NCI-H2196 treated with DMSO at 0.1 percent for 48 hours (cell line): ENCODE measurements around the gene FRMD5.

Experiments used
- DNase-seq: peaks from one replicate; lab custom pipeline; 2025; ENCODE audit not compliant: unreplicated experiment; lab: John Stamatoyannopoulos, UW

FRMD5 gene

GRCh38 chr15:43931790-43932435 is 263.2 kb downstream of the FRMD5 start:
- DNase-seq = no peak

- DNase-seq = no peak
Measured at GRCh38 chr15:43931119-43931518, 264.0 kb downstream of the FRMD5 start.

- no peak for DNase-seq
Measured at GRCh38 chr15:43930556-43930955, 264.5 kb downstream of the FRMD5 start.

- DNase-seq = no peak
Measured at GRCh38 chr15:43930079-43930478, 265.0 kb downstream of the FRMD5 start.

GRCh38 chr15:43928152-43928551 is 266.9 kb downstream of the FRMD5 start:
- no peak for DNase-seq

GRCh38 chr15:43927203-43927602 is 267.9 kb downstream of the FRMD5 start:
- no peak for DNase-seq

- no peak for DNase-seq
Measured at GRCh38 chr15:43923553-43923952, 271.5 kb downstream of the FRMD5 start.

GRCh38 chr15:43922021-43922420 is 273.1 kb downstream of the FRMD5 start:
- DNase-seq = no peak

GRCh38 chr15:43920815-43921214 is 274.3 kb downstream of the FRMD5 start:
- no peak for DNase-seq

GRCh38 chr15:43920254-43920600 is 274.8 kb downstream of the FRMD5 start:
- no peak for DNase-seq

- DNase-seq = no peak
Measured at GRCh38 chr15:43919540-43920253, 275.4 kb downstream of the FRMD5 start.

GRCh38 chr15:43918717-43919116 is 276.4 kb downstream of the FRMD5 start:
- no peak for DNase-seq

GRCh38 chr15:43916326-43916660 is 278.8 kb downstream of the FRMD5 start:
- no peak for DNase-seq

- no peak for DNase-seq
Measured at GRCh38 chr15:43915631-43916325, 279.3 kb downstream of the FRMD5 start.

- DNase-seq = no peak
Measured at GRCh38 chr15:43913941-43914340, 281.1 kb downstream of the FRMD5 start.

GRCh38 chr15:43913026-43913780 is 281.9 kb downstream of the FRMD5 start:
- DNase-seq = no peak

GRCh38 chr15:43912208-43912607 is 282.9 kb downstream of the FRMD5 start:
- DNase-seq = no peak

- no peak for DNase-seq
Measured at GRCh38 chr15:43911235-43911781, 283.8 kb downstream of the FRMD5 start.

GRCh38 chr15:43908516-43909050 is 286.5 kb downstream of the FRMD5 start:
- DNase-seq = no peak

GRCh38 chr15:43905755-43906154 is 289.3 kb downstream of the FRMD5 start:
- no peak for DNase-seq

GRCh38 chr15:43903864-43904290 is 291.2 kb downstream of the FRMD5 start:
- DNase-seq = no peak
